ENCODE data around the gene PPP4R3A.

DNA sequence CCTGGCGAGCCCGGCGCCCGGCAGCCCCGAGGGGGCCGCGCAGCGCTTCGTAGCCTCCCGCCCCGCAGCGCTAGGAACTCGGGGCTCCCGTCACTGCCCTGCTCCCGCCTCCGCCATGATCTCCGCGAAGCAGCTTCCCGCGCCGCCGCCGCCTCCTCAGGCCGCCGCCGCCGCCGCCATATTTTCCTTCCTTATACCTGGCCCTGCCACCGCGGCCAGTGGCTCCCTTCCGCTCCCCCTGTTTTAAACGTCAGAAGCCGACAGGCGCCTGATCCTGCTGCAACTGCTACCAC is 286 bp downstream of the PPP4R3A start:
- TF ChIP-seq, protein P1, sequence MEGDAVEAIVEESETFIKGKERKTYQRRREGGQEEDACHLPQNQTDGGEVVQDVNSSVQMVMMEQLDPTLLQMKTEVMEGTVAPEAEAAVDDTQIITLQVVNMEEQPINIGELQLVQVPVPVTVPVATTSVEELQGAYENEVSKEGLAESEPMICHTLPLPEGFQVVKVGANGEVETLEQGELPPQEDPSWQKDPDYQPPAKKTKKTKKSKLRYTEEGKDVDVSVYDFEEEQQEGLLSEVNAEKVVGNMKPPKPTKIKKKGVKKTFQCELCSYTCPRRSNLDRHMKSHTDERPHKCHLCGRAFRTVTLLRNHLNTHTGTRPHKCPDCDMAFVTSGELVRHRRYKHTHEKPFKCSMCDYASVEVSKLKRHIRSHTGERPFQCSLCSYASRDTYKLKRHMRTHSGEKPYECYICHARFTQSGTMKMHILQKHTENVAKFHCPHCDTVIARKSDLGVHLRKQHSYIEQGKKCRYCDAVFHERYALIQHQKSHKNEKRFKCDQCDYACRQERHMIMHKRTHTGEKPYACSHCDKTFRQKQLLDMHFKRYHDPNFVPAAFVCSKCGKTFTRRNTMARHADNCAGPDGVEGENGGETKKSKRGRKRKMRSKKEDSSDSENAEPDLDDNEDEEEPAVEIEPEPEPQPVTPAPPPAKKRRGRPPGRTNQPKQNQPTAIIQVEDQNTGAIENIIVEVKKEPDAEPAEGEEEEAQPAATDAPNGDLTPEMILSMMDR (conservative IDR thresholded peaks at IDR 0.05 in 1 of 2, IDR thresholded peaks at IDR 0.05 in 1 of 2; ENCODE audit: extremely low read depth in 1 of 2, insufficient read depth in 1 of 2, low read depth in 1 of 2, low read length in 2 of 2): no peak
- TF ChIP-seq EZH2 (IDR thresholded peaks at IDR 0.05; ENCODE audit: borderline replicate concordance, low read length): no peak
